Activated T-cell treated with anti-CD3 and anti-CD28 coated beads, Interleukin-2, amount 50 U/mL, for 24 hours (primary cell): ENCODE results near the gene MTPN.

Source experiments
- DNase-seq: peaks from one replicate; pipeline ENCODE4 v3.0.0-alpha.2; 2020
- H3K27ac Mint-ChIP-seq: 2 replicates; pipeline ENCODE4 v1.8.0; 2020; ENCODE audit warnings: mild to moderate bottlenecking, mixed read lengths
- H3K27me3 Mint-ChIP-seq: 2 replicates; pipeline ENCODE4 v1.8.0; 2020; ENCODE audit warnings: mixed read lengths
- H3K36me3 Mint-ChIP-seq: 2 replicates; pipeline ENCODE4 v1.8.0; 2020; ENCODE audit warnings: low read depth, mixed read lengths
- H3K4me1 Mint-ChIP-seq: 2 replicates; pipeline ENCODE4 v1.8.0; 2020; ENCODE audit warnings: low read depth, mixed read lengths
- H3K4me3 Mint-ChIP-seq: 2 replicates; pipeline ENCODE4 v1.8.0; 2020; ENCODE audit warnings: mild to moderate bottlenecking, moderate library complexity, mixed read lengths
- H3K9me3 Mint-ChIP-seq: 2 replicates; pipeline ENCODE4 v1.8.0; 2020; ENCODE audit warnings: mixed read lengths

MTPN gene

DNA sequence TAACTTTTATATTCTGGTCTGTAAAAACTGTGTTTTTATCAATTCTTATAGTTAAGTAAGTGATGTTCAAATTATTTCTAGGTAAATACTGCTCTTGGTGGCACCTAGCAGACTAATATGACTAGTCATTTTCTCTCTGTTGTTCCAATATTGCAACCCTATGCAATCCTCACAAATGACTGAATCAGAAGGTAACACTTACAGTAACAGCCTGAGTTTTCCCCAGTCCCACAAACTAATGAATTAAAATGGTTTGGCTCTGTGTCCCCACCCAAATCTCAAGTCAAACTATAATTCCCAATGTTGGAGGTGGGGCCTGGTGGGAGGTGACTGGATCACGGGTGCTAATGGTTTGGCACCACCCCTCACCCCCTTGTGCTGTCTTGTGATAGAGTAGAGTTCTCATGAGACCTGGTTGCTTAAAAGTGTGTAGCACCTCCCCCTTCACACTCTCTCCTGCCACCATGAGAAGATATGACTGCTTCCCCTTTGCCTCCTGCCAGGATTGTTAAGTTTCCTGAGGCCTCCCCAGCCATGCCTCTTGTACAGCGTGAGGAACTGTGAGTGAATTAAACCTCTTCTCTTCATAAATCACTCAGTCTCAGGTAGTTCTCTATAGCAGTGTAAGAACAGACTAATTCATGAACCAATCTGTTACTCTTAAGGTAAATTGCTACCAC lies 43.5 kb downstream of the MTPN start:
- Mint-ChIP-seq H3K36me3 (peaks cover 46% of the 10 kb centered on the region), H3K9me3 (no peaks in the 10 kb centered on the region)

GRCh38 chr7:135932131-135932530 lies 45.0 kb downstream of the MTPN start:
- H3K4me1 Mint-ChIP-seq: peaks cover 56% of the 10 kb centered on the region
- peaks cover 52% of the 10 kb centered on the region for H3K36me3 Mint-ChIP-seq
- no peak overlapping the region for H3K4me3 Mint-ChIP-seq
- H3K27me3 Mint-ChIP-seq: no peaks in the 10 kb centered on the region
- H3K9me3 Mint-ChIP-seq: no peaks in the 10 kb centered on the region
- DNase-seq: no peak
- no peak overlapping the region for H3K27ac Mint-ChIP-seq

More for the DNA sequence above, 43.5 kb downstream of the MTPN start:
- Mint-ChIP-seq H3K4me1 (peaks cover 65% of the 10 kb centered on the region), H3K27me3 (no peaks in the 10 kb centered on the region), H3K4me3 (no peak overlapping the region), H3K27ac (peak overlapping the region; percentile 71)
- no peak for DNase-seq

DNA sequence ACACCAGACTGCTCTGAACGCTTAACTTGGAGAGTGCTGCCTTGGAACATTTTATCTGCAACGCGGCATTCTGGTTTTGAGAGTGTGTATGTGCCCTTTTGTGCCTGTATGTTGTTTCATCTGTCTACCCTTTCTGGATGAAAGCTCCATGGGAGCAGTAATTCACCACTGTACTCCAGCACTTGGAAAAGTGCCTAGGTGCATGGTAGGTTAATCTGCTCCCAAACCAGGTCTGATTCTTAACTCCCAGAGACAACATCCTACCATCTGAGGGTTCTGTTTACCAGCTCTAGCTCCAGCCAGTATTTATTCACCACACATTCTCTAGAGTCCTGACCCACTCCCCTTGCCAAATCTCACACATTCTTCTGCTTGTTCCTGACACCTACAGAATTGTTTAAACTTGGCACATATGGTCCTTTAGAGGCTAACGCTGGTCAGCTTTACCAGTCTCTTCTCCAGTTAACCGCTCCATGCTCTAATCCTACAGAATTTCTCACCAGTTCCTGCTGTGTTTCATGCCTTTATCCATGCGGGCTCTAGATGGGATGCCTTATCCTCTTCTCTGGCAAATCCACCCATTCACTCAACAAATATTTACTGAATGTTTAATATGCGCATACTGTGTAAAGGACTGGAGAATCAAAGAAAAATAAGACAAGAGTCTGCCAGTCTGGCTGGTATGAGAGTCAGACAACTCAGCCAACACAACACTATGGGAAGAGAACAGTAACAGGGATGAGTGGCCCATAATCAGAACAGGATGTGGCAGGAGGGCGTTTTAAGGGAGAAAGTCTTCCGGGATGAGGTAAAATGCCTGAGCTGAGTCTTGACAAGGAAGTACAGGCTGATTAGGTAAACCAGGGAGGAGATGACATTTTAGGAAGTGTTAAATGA lies 46.3 kb downstream of the MTPN start:
- DNase-seq: no peak
- Mint-ChIP-seq H3K27me3 (no peaks in the 10 kb centered on the region), H3K4me1 (peaks cover 44% of the 10 kb centered on the region), H3K36me3 (peaks cover 63% of the 10 kb centered on the region), H3K9me3 (no peaks in the 10 kb centered on the region), H3K4me3 (no peak overlapping the region), H3K27ac (peak overlapping the region; percentile 63)

DNA sequence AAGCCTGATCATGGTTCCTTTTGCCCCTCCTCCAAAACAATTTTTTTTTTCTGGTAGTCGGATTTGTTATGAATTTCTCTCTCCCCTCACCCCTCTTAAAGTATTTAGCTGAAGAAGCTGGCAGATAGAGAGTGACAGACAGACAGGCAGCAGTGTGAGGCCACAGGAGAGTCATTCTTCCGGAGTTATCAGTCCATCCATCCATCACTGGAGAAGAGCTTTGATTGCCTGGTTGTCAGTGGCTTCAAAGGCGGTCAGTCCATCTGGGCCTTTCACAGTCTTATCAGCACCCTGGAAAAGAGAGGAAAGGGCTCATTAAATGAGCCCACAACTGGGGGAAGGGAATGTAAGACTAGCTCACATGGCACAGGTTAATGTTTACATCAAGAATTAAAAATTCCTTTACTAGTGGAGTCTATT lies 47.4 kb downstream of the MTPN start:
- Mint-ChIP-seq H3K36me3 (peaks cover 63% of the 10 kb centered on the region), H3K4me3 (no peak overlapping the region), H3K27ac (peak overlapping the region; percentile 44), H3K9me3 (no peaks in the 10 kb centered on the region), H3K27me3 (no peaks in the 10 kb centered on the region), H3K4me1 (peaks cover 36% of the 10 kb centered on the region)
- no peak for DNase-seq

- no peak overlapping the region for H3K27ac Mint-ChIP-seq
- H3K4me3 Mint-ChIP-seq: no peak overlapping the region
- peaks cover 63% of the 10 kb centered on the region for H3K36me3 Mint-ChIP-seq
- no peaks in the 10 kb centered on the region for H3K9me3 Mint-ChIP-seq
- H3K4me1 Mint-ChIP-seq: peaks cover 32% of the 10 kb centered on the region
- no peak for DNase-seq
- H3K27me3 Mint-ChIP-seq: no peaks in the 10 kb centered on the region
Measured at GRCh38 chr7:135929249-135929648, 47.9 kb downstream of the MTPN start.

DNA sequence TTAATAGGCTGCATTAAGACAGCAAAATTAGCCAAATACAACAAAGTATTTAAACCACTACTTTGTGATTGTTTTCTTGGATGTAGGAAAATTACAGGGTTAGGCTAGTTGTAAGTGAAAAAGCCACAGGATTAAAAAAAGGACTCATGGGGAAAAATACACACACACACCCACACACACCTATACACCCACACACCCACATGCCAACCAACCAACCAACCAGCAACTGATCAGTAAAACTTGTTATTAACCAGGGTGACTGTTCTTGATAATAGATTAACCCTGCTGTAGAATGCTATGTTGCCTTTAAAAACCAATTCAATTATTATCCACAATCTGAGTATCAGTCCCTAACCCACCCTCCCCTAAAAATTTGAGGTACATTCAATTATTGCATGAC lies 49.0 kb downstream of the MTPN start:
- H3K9me3 Mint-ChIP-seq: no peaks in the 10 kb centered on the region
- DNase-seq: no peak
- H3K27ac Mint-ChIP-seq: no peak overlapping the region
- no peaks in the 10 kb centered on the region for H3K27me3 Mint-ChIP-seq
- no peak overlapping the region for H3K4me3 Mint-ChIP-seq
- H3K36me3 Mint-ChIP-seq: peaks cover 61% of the 10 kb centered on the region
- H3K4me1 Mint-ChIP-seq: peaks cover 24% of the 10 kb centered on the region

GRCh38 chr7:135925210-135925609 lies 51.9 kb downstream of the MTPN start:
- peaks cover 15% of the 10 kb centered on the region for H3K4me1 Mint-ChIP-seq
- H3K9me3 Mint-ChIP-seq: peaks cover 2% of the 10 kb centered on the region
- DNase-seq: no peak
- no peaks in the 10 kb centered on the region for H3K27me3 Mint-ChIP-seq
- H3K4me3 Mint-ChIP-seq: no peak overlapping the region
- no peak overlapping the region for H3K27ac Mint-ChIP-seq
- peaks cover 48% of the 10 kb centered on the region for H3K36me3 Mint-ChIP-seq

DNA sequence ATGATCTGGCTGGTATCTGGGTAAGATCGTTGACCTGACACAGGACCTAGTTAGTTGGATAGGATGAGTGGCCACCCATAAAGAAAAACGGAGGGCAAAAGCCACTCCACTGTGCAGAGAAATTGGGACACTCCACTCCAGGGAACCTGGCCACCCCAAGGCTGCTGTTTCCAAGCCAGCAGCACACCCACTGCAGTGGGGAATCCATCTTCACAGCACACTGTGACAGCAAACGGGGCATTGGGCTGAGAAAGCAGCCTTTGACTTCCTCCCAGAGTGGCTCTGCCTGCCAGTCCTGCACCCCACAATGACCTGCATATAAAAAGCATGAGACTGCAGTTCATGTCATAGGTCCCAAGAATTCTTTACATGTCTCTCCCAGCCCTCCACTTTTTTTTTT lies 52.9 kb downstream of the MTPN start:
- H3K27ac Mint-ChIP-seq: no peak overlapping the region
- H3K27me3 Mint-ChIP-seq: no peaks in the 10 kb centered on the region
- H3K4me3 Mint-ChIP-seq: no peak overlapping the region
- no peak for DNase-seq
- peaks cover 39% of the 10 kb centered on the region for H3K36me3 Mint-ChIP-seq
- peaks cover 7% of the 10 kb centered on the region for H3K4me1 Mint-ChIP-seq
- H3K9me3 Mint-ChIP-seq: peaks cover 2% of the 10 kb centered on the region

DNA sequence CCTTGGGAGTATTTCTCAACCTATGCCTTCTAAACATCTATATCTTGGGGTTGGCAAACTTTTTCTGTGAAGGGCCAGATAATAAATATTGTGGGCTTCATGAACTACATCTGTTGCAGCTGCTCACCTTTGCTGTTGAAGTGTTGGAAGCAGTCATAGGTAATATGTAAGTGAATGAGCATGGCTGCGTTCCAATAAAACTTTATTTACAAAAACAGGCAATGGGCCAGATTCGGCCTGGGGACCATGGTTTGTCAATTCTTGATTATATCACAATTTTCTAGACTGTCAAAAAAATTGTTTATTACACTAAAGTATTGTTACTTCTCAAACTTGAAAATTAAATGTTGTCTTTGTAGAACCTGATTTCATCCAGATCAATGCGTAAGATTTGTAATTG lies 54.9 kb downstream of the MTPN start:
- peaks cover 4% of the 10 kb centered on the region for H3K4me1 Mint-ChIP-seq
- no peak overlapping the region for H3K4me3 Mint-ChIP-seq
- peaks cover 2% of the 10 kb centered on the region for H3K9me3 Mint-ChIP-seq
- H3K36me3 Mint-ChIP-seq: peaks cover 23% of the 10 kb centered on the region
- H3K27ac Mint-ChIP-seq: no peak overlapping the region
- H3K27me3 Mint-ChIP-seq: no peaks in the 10 kb centered on the region
- no peak for DNase-seq

DNA sequence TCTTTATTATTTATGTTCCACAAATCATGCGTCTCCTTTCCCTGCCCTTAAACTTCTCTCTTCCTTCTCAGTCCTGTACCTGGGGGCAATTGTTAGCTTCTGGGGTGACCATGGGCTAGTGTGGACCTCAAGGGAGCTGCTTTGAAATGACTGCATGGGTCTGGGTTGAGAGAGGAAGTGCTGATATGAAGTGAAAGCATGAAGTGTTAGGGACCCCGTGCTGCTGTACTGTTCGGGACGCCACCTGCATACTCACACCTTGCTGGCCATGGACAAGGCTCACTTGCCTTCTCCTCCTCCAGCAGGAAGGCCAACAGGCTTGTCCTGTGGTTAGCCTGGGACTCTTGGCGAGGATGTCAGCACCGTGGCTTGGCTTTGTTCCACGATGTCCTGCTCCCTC lies 56.7 kb downstream of the MTPN start:
- Mint-ChIP-seq H3K4me1 (peaks cover 4% of the 10 kb centered on the region), H3K36me3 (peaks cover 5% of the 10 kb centered on the region), H3K4me3 (no peak overlapping the region), H3K9me3 (peaks cover 2% of the 10 kb centered on the region), H3K27me3 (no peaks in the 10 kb centered on the region), H3K27ac (no peak overlapping the region)
- DNase-seq: no peak

- DNase-seq: no peak
- no peak overlapping the region for H3K27ac Mint-ChIP-seq
- H3K27me3 Mint-ChIP-seq: no peaks in the 10 kb centered on the region
- peaks cover 4% of the 10 kb centered on the region for H3K4me1 Mint-ChIP-seq
- H3K36me3 Mint-ChIP-seq: peaks cover 4% of the 10 kb centered on the region
- no peak overlapping the region for H3K4me3 Mint-ChIP-seq
- H3K9me3 Mint-ChIP-seq: peaks cover 2% of the 10 kb centered on the region
Measured at GRCh38 chr7:135919071-135919841, 57.9 kb downstream of the MTPN start.

GRCh38 chr7:135918134-135918533 lies 59.0 kb downstream of the MTPN start:
- peaks cover 2% of the 10 kb centered on the region for H3K4me1 Mint-ChIP-seq
- H3K36me3 Mint-ChIP-seq: peaks cover 4% of the 10 kb centered on the region
- no peak overlapping the region for H3K4me3 Mint-ChIP-seq
- no peak overlapping the region for H3K27ac Mint-ChIP-seq
- no peak for DNase-seq
- no peaks in the 10 kb centered on the region for H3K27me3 Mint-ChIP-seq
- H3K9me3 Mint-ChIP-seq: peaks cover 2% of the 10 kb centered on the region

GRCh38 chr7:135917721-135918120 lies 59.4 kb downstream of the MTPN start:
- Mint-ChIP-seq H3K36me3 (peaks cover 4% of the 10 kb centered on the region), H3K4me1 (peaks cover 2% of the 10 kb centered on the region), H3K4me3 (no peak overlapping the region), H3K9me3 (peaks cover 2% of the 10 kb centered on the region), H3K27me3 (no peaks in the 10 kb centered on the region), H3K27ac (no peak overlapping the region)
- no peak for DNase-seq

GRCh38 chr7:135914346-135914745 lies 62.8 kb downstream of the MTPN start:
- Mint-ChIP-seq H3K27me3 (no peaks in the 10 kb centered on the region), H3K4me3 (no peak overlapping the region), H3K9me3 (no peaks in the 10 kb centered on the region), H3K27ac (no peak overlapping the region), H3K4me1 (peaks cover 2% of the 10 kb centered on the region), H3K36me3 (no peaks in the 10 kb centered on the region)
- no peak for DNase-seq
